NCI-H526 treated with DMSO at 0.1 percent for 48 hours (cell line): ENCODE results near the gene ARID4B.
"Not testable (repeated sequence)": the region's sequence is repeated elsewhere in the genome, so short reads cannot be mapped to it uniquely, and the experiment has no call there.

ENCODE experiments used
- DNase-seq: peaks from one replicate; lab custom pipeline; 2025; lab: John Stamatoyannopoulos, UW

Gene ARID4B, protein sequence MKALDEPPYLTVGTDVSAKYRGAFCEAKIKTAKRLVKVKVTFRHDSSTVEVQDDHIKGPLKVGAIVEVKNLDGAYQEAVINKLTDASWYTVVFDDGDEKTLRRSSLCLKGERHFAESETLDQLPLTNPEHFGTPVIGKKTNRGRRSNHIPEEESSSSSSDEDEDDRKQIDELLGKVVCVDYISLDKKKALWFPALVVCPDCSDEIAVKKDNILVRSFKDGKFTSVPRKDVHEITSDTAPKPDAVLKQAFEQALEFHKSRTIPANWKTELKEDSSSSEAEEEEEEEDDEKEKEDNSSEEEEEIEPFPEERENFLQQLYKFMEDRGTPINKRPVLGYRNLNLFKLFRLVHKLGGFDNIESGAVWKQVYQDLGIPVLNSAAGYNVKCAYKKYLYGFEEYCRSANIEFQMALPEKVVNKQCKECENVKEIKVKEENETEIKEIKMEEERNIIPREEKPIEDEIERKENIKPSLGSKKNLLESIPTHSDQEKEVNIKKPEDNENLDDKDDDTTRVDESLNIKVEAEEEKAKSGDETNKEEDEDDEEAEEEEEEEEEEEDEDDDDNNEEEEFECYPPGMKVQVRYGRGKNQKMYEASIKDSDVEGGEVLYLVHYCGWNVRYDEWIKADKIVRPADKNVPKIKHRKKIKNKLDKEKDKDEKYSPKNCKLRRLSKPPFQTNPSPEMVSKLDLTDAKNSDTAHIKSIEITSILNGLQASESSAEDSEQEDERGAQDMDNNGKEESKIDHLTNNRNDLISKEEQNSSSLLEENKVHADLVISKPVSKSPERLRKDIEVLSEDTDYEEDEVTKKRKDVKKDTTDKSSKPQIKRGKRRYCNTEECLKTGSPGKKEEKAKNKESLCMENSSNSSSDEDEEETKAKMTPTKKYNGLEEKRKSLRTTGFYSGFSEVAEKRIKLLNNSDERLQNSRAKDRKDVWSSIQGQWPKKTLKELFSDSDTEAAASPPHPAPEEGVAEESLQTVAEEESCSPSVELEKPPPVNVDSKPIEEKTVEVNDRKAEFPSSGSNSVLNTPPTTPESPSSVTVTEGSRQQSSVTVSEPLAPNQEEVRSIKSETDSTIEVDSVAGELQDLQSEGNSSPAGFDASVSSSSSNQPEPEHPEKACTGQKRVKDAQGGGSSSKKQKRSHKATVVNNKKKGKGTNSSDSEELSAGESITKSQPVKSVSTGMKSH (N-terminal part only)

GRCh38 chr1:235327559-235328270, at the start of gene ARID4B:
Gene ARID4B, minus strand, starts transcription at chr1:235328179. Its CDS starts 1,260 bp downstream, at chr1:235326919.
- no peak for DNase-seq

DNA sequence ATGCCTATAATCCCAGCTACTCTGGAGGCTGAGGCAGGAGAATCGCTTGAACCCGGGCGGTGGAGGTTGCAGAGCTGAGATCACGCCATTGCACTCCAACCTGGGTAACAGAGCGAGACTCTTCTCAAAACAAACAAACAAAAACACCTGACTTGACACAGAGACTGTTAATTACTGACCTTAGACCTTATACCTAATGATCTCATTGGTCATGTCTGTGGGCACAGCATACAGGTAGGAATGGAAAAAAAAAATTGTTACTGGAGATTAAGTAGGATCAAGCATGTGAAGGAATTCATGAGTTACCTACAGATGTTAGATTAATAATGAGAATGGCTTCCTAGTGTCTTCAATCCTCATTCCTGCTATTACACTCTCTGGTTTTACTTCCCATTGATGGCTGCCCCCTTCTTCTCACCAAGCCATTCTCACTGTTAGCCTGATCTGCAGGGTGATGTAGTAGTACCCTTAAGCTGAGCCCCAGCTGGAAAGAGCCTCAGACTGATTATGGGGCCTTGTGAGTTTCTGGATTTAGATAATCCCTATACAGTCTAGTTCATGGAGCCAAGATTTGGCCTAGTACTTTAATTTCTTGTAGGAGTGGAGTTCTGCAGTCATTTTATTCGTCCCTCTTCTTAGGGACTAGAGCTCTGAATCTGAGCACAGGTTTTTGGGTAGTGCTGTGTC, 48.1 kb upstream of the ARID4B start:
- DNase-seq = peak; percentile 0

GRCh38 chr1:235369802-235370201, 41.8 kb upstream of the ARID4B start:
- DNase-seq = no peak

- no peak for DNase-seq
Measured at GRCh38 chr1:235368428-235368827, 40.4 kb upstream of the ARID4B start.

- peak; percentile 87 for DNase-seq
Measured at GRCh38 chr1:235367000-235367908, 39.3 kb upstream of the ARID4B start, which contains the start of gene TBCE. Gene TBCE, plus strand, starts transcription at chr1:235367427. Its CDS starts 12,623 bp downstream, at chr1:235380050.

DNA sequence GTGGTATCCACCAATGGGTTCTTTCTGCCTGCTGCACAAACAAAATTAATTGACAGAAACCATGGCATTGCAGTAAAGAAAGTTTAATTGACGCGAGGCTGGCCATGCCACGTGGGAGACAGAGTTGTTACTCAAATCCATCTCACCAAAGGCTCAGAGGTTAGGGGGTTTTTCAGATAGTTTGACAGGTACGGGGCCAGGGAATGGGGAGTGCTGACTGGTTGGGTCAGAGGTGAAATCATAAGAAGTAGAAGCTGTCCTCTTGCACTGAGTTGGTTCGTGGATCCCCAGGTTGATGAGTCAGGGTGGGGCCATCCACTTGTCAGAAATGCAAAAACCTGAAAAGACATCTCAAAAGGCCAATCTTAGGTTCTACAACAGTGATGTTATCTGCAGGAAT, 38.3 kb upstream of the ARID4B start:
- no peak for DNase-seq

DNA sequence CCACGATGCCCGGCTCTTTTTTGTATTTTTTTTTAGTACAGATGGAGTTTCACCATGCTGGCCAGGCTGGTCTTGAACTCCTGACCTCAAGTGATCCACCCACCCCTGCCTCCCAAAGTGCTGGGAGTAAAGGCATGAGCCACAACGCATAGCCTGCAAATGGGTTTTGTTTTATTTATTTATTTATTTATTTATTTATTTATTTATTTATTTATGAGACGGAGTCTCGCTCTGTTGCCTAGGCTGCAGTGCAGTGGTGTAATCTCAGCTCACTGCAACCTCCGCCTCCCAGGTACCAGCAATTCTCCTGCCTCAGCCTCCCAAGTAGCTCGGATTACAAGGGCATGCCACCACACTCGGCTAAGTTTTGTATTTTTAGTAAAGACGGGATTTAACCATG, 36.2 kb upstream of the ARID4B start:
- not testable (repeated sequence) for DNase-seq

DNA sequence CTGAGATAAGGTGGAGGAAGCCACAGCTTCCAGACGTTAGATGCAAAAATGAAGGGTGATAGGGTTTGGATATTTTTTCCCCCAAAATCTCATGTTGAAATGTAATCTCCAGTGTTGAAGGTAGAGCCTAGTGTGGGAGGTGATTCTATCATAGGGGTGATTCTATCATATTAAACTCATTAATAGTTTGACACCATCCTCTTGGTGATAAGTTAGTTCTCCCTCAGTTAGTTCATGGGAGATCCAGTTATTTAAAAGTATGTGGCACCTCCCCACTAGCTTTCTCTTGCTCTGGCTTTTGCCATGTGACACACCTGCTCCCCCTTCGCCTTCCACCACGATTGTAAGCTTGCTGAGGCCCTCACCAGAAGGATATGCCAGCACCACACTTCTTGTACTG, 30.9 kb upstream of the ARID4B start:
- DNase-seq = no peak

- peak; percentile 8 for DNase-seq
Measured at GRCh38 chr1:235357485-235358373, 29.8 kb upstream of the ARID4B start.

DNA sequence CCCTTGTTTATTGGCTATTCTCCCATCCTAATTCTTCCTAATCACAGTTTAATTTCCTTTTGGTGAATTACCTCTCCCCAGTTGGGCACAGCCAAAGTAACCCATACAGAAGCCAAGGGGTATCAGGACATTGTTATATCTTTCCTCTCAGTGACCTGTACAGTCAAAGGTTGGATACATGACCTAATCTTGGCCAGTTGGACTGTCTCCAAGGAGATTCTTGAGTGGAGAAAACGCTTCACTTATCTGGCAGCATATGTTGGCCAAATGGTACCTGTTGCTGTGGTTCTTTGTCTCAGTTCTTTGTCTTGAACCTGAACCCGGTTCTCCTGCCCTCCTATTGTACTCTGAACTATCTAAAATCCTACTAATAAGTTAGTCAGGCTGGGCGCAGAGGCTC, 23.9 kb upstream of the ARID4B start:
- DNase-seq = no peak

- no peak for DNase-seq
Measured at GRCh38 chr1:235351441-235351840, 23.5 kb upstream of the ARID4B start.

DNA sequence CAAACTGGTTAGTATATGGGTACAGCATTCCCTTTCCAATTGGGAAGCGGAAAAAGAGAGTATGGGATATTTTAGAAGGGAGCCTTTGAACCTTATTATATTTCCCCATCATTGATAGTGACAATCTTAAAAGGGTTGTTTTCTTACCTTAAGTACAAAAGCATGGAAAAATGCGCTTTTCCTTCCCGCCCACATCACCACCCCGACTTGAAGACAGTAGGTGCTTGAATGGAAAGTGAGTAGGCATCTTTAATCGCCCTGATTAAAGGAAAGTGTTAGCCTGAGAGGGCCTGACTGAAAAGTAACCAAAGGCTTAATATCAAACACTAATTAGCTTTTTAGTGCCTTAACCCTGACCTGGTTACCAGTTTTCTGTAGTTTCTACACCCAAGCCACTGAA, 15.7 kb upstream of the ARID4B start:
- no peak for DNase-seq

DNA sequence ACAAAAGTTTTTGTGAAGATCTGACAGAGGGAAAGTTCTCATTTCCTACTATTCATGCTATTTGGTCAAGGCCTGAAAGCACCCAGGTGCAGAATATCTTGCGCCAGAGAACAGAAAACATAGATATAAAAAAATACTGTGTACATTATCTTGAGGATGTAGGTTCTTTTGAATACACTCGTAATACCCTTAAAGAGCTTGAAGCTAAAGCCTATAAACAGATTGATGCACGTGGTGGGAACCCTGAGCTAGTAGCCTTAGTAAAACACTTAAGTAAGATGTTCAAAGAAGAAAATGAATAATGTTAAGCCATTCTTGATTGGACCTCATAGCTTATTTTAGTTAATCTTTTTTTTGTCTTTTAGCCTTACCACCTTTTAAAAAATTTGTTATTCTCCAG, 14.5 kb upstream of the ARID4B start:
- no peak for DNase-seq

DNA sequence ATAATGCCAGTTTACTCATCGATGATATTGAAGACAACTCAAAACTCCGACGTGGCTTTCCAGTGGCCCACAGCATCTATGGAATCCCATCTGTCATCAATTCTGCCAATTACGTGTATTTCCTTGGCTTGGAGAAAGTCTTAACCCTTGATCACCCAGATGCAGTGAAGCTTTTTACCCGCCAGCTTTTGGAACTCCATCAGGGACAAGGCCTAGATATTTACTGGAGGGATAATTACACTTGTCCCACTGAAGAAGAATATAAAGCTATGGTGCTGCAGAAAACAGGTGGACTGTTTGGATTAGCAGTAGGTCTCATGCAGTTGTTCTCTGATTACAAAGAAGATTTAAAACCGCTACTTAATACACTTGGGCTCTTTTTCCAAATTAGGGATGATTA, 14.1 kb upstream of the ARID4B start:
- no peak for DNase-seq

- no peak for DNase-seq
Measured at GRCh38 chr1:235341334-235341733, 13.4 kb upstream of the ARID4B start.

DNA sequence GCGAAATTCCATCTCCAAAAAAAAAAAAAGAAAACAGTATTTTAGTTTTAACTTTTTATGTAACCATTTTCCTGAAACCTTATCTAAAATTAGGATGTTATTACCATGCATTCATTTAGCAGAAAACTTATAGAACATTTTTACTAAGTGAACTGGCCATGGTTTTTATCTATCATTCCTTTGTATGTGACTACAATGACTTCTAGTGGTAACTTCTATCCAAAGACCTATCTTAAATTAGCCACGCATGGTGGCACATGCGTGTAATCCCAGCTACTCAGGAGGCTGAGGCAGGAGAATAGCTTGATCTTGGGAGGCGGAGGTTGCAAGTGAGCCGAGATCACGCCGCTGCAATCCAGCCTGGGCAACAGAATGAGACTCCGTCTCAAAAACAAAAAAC, 11.8 kb upstream of the ARID4B start:
- DNase-seq = no peak

- no peak for DNase-seq
Measured at GRCh38 chr1:235336903-235337302, 8.9 kb upstream of the ARID4B start.

- no peak for DNase-seq
Measured at GRCh38 chr1:235331401-235331800, 3.4 kb upstream of the ARID4B start.

DNA sequence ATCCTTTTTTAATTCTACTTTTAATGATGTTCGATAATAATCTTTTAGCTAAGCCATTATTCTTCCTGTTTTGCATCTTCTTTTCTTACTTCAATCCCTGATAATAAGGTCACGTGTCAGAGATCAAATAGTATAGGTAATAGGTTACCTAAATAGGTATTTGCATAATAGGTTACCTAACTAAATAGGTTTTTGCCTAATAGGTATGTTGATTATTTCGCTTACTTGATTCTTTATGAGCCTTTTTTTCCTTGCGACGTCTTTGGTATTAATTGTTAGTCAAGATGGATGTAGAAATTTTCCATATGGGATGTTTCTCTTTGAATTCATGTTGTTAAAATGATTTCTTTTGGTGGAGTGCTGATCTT, 2.9 kb upstream of the ARID4B start:
- peak; percentile 32 for DNase-seq
